Osteoblast (primary cell): ENCODE results near the gene PTPRE. TPM values are rescaled to one million over a fixed set of nuclear protein-coding genes. Genes with fewer than 3 reads are reported as not detected.

Experiments
- DNase-seq: peaks from one replicate; pipeline ENCODE4 v3.0.0; 2011; ENCODE audit warnings: low spot score, mixed read lengths; ENCODE audit not compliant: insufficient read length; ENCODE audit errors: missing footprints
- H2AFZ ChIP-seq: 2 replicates; pipeline ENCODE4 v1.6.0; 2011; ENCODE audit warnings: mild to moderate bottlenecking, low read length
- H3K27ac ChIP-seq: 2 replicates; pipeline ENCODE4 v1.5.1; 2011; ENCODE audit warnings: mild to moderate bottlenecking, low read depth, low read length, moderate library complexity
- H3K27me3 ChIP-seq: 2 replicates; pipeline ENCODE4 v1.6.0; 2012; ENCODE audit warnings: mild to moderate bottlenecking, control low read depth, inconsistent platforms, low read length, moderate library complexity; ENCODE audit not compliant: insufficient read depth
- H3K36me3 ChIP-seq: 2 replicates; pipeline ENCODE4 v1.5.1; 2011; ENCODE audit warnings: mild to moderate bottlenecking, low read length, control low read depth, moderate library complexity; ENCODE audit not compliant: insufficient read depth
- H3K4me1 ChIP-seq: 2 replicates; pipeline ENCODE4 v1.5.1; 2011; ENCODE audit warnings: mild to moderate bottlenecking, low read length, control low read depth, moderate library complexity; ENCODE audit not compliant: insufficient read depth
- H3K4me2 ChIP-seq: 2 replicates; pipeline ENCODE4 v1.6.0; 2011; ENCODE audit warnings: mild to moderate bottlenecking, low read length; ENCODE audit not compliant: insufficient read depth
- H3K4me3 ChIP-seq: fragments of 200-600 bp; sonication (generic); 3 replicates; pipeline ENCODE4 v1.5.1; 2012; ENCODE audit warnings: mild to moderate bottlenecking, low read length, inconsistent platforms; ENCODE audit not compliant: insufficient read depth
- H3K79me2 ChIP-seq: 2 replicates; pipeline ENCODE4 v1.6.0; 2012; ENCODE audit warnings: mild to moderate bottlenecking, low read length, control low read depth, inconsistent platforms; ENCODE audit not compliant: insufficient read depth
- H3K9me3 ChIP-seq: 2 replicates; pipeline ENCODE4 v1.5.1; 2011; ENCODE audit warnings: low read depth, low read length, control low read depth
- H4K20me1 ChIP-seq: 2 replicates; pipeline ENCODE4 v1.6.0; 2012; ENCODE audit warnings: mild to moderate bottlenecking, low read length, control low read depth; ENCODE audit not compliant: insufficient read depth
- CTCF ChIP-seq: IDR thresholded peaks from 2 replicates; pipeline ENCODE4 v1.5.1; 2011; ENCODE audit warnings: mild to moderate bottlenecking, low read depth, low read length, moderate library complexity; ENCODE audit errors: extremely low read depth
- total RNA-seq: library from RNA; depleted of rRNA; stranded (reverse); fragments of >200 nt; gene quantifications from 2 replicates; pipeline ENCODE4 v1.2.3, GENCODE V29; 2012

PTPRE gene
- total RNA-seq, 1 donor = 9.0 TPM

- H3K9me3 ChIP-seq = no peaks in the 10 kb centered on the region
- H2AFZ ChIP-seq = no peak overlapping the region
- H3K27ac ChIP-seq = no peak overlapping the region
- H3K4me1 ChIP-seq = peaks cover 23% of the 10 kb centered on the region
- no peaks in the 10 kb centered on the region for H3K27me3 ChIP-seq
- no peaks in the 10 kb centered on the region for H3K79me2 ChIP-seq
- no peaks in the 10 kb centered on the region for H3K36me3 ChIP-seq
- no peak for DNase-seq
- no peak for TF ChIP-seq CTCF
- no peak overlapping the region for H3K4me2 ChIP-seq
- no peak overlapping the region for H3K4me3 ChIP-seq
- no peaks in the 10 kb centered on the region for H4K20me1 ChIP-seq
These were observed 74.0 kb downstream of the PTPRE start for GRCh38 chr10:127980898-127981297.

DNA sequence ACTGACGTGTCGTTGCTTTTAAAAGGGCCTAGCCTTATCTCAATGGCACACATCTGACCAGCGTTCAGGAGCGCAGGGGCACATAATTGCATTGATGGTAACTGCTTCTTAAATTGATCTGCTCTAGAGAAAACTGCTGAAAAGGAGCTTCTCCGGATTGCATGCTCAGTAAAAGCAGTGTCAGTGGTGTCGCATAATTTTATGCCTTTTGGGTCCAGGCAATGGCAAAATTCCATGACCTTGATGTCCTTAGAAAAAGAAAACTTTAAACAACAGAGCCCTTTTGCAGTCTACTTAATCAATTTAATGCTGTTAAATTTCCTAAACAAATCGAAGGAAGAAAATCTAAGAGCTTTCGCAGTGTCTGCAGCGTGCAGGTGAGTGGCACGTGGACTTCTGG, 75.7 kb downstream of the PTPRE start:
- Histone ChIP-seq H3K4me1 (peaks cover 6% of the 10 kb centered on the region), H2AFZ (no peak overlapping the region), H3K36me3 (no peaks in the 10 kb centered on the region), H3K27ac (no peak overlapping the region), H3K4me2 (no peak overlapping the region), H4K20me1 (no peaks in the 10 kb centered on the region), H3K27me3 (no peaks in the 10 kb centered on the region), H3K79me2 (no peaks in the 10 kb centered on the region), H3K4me3 (no peak overlapping the region), H3K9me3 (no peaks in the 10 kb centered on the region)
- DNase-seq = no peak
- no peak for TF ChIP-seq CTCF

DNA sequence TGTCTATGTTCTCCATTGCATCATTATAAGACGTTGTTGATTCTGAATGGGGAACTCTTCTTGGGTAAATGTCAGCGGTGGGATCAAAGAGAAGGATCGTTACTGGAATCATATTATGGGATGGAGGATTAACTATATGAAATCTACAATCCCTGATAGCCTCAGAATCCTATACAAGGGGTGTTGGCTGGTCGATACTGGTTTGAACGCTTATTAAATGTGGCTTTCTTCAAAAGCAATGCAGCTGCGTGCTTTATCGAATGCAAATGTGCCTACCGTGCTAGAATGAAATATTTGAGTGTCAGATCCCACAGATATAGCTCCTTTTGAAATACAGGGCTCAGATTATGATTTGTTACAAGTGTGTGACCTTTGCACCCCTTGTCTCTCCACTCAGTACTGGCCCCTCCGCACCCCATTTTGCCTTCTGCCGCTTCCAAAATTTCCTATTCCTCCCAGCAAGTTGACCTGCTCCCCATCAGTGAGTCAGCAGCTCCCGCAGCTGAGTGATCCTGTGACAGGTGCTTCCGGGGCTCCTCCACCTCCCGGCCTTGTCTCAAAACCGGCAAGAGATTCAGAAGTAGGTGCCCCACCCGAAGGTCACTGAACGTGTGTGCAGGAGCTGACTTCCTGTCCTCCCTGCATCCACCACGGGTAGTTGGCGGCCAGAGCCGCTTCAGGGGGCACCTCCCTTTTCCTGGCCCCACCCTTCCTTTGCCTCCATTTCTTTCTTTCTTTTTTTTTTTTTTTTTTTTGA, 76.6 kb downstream of the PTPRE start:
- H3K36me3 ChIP-seq = no peaks in the 10 kb centered on the region
- H3K9me3 ChIP-seq = no peaks in the 10 kb centered on the region
- H3K4me1 ChIP-seq = no peaks in the 10 kb centered on the region
- no peak overlapping the region for H3K4me3 ChIP-seq
- H3K27me3 ChIP-seq = no peaks in the 10 kb centered on the region
- no peak overlapping the region for H3K27ac ChIP-seq
- no peaks in the 10 kb centered on the region for H3K79me2 ChIP-seq
- no peak overlapping the region for H2AFZ ChIP-seq
- DNase-seq = no peak
- H4K20me1 ChIP-seq = no peaks in the 10 kb centered on the region
- no peak overlapping the region for H3K4me2 ChIP-seq
- no peak for TF ChIP-seq CTCF

- no peak for DNase-seq
- no peaks in the 10 kb centered on the region for H3K9me3 ChIP-seq
These were observed 78.0 kb downstream of the PTPRE start for GRCh38 chr10:127984945-127985344.

More at GRCh38 chr10:127984945-127985344, 78.0 kb downstream of the PTPRE start:
- Histone ChIP-seq H3K4me1 (peaks cover 8% of the 10 kb centered on the region), H3K27ac (no peak overlapping the region), H3K4me2 (no peak overlapping the region), H4K20me1 (no peaks in the 10 kb centered on the region), H2AFZ (no peak overlapping the region), H3K79me2 (no peaks in the 10 kb centered on the region), H3K27me3 (no peaks in the 10 kb centered on the region), H3K36me3 (no peaks in the 10 kb centered on the region), H3K4me3 (no peak overlapping the region)
- no peak for TF ChIP-seq CTCF
